ENCODE results near the gene ZC3H8. TPM values are rescaled to one million over a fixed set of nuclear protein-coding genes. Genes with fewer than 3 reads are reported as not detected.
"Not testable (repeated sequence)": the region's sequence is repeated elsewhere in the genome, so short reads cannot be mapped to it uniquely, and the experiment has no call there.

Gene ZC3H8
- total and polyA plus RNA-seq, 2 donors, result 5.4 to 26.3 TPM

GRCh38 chr2:112244854-112245253 is 10.0 kb downstream of the ZC3H8 start:
- WGBS, result 93% methylated on average over 1 of the region's 1 CpG
- no peak overlapping the region for H3K27ac ChIP-seq (ENCODE audit: low read depth)
- H3K36me3 ChIP-seq (ENCODE audit: insufficient read depth), result peaks cover 2% of the 10 kb centered on the region
- DNase-seq (ENCODE audit: extremely low spot score), result no peak
- H3K4me3 ChIP-seq (ENCODE audit: low read depth, low read length), result no peak overlapping the region
- H3K4me1 ChIP-seq (ENCODE audit: insufficient read depth), result no peaks in the 10 kb centered on the region

- Histone ChIP-seq H3K27ac (ENCODE audit: low read depth) (no peak overlapping the region), H3K4me1 (ENCODE audit: insufficient read depth) (no peaks in the 10 kb centered on the region), H3K36me3 (ENCODE audit: insufficient read depth) (peaks cover 2% of the 10 kb centered on the region), H3K4me3 (ENCODE audit: low read depth, low read length) (no peak overlapping the region)
- no peak for DNase-seq (ENCODE audit: extremely low spot score)
- 94% methylated on average over 4 of the region's 4 CpGs for WGBS
These were observed 11.6 kb downstream of the ZC3H8 start for GRCh38 chr2:112243233-112243632.

GRCh38 chr2:112242384-112242783 is 12.5 kb downstream of the ZC3H8 start:
- WGBS, result 89% methylated on average over 3 of the region's 3 CpGs
- Histone ChIP-seq H3K36me3 (ENCODE audit: insufficient read depth) (peaks cover 2% of the 10 kb centered on the region), H3K27ac (ENCODE audit: low read depth) (no peak overlapping the region), H3K4me3 (ENCODE audit: low read depth, low read length) (no peak overlapping the region), H3K4me1 (ENCODE audit: insufficient read depth) (no peaks in the 10 kb centered on the region)
- no peak for DNase-seq (ENCODE audit: extremely low spot score)

- Histone ChIP-seq H3K27ac (ENCODE audit: low read depth) (no peak overlapping the region), H3K4me1 (ENCODE audit: insufficient read depth) (no peaks in the 10 kb centered on the region), H3K4me3 (ENCODE audit: low read depth, low read length) (no peak overlapping the region), H3K36me3 (ENCODE audit: insufficient read depth) (peaks cover 2% of the 10 kb centered on the region)
- WGBS, result 86% methylated on average over 1 of the region's 1 CpG
- no peak for DNase-seq (ENCODE audit: extremely low spot score)
These were observed 15.0 kb downstream of the ZC3H8 start for GRCh38 chr2:112239862-112240261.

- no peaks in the 10 kb centered on the region for H3K36me3 ChIP-seq (ENCODE audit: insufficient read depth)
- H3K27ac ChIP-seq (ENCODE audit: low read depth), result no peak overlapping the region
- DNase-seq (ENCODE audit: extremely low spot score), result no peak
- WGBS, result 95% methylated on average over 3 of the region's 3 CpGs
- no peak overlapping the region for H3K4me3 ChIP-seq (ENCODE audit: low read depth, low read length)
- H3K4me1 ChIP-seq (ENCODE audit: insufficient read depth), result no peaks in the 10 kb centered on the region
These were observed 24.5 kb downstream of the ZC3H8 start for GRCh38 chr2:112230371-112230770.

GRCh38 chr2:112229348-112229747 is 25.5 kb downstream of the ZC3H8 start:
- DNase-seq (ENCODE audit: extremely low spot score), result no peak
- H3K27ac ChIP-seq (ENCODE audit: low read depth), result no peak overlapping the region
- H3K36me3 ChIP-seq (ENCODE audit: insufficient read depth), result no peaks in the 10 kb centered on the region
- no peaks in the 10 kb centered on the region for H3K4me1 ChIP-seq (ENCODE audit: insufficient read depth)
- H3K4me3 ChIP-seq (ENCODE audit: low read depth, low read length), result no peak overlapping the region

- H3K4me3 ChIP-seq (ENCODE audit: low read depth, low read length), result no peak overlapping the region
- H3K36me3 ChIP-seq (ENCODE audit: insufficient read depth), result no peaks in the 10 kb centered on the region
- H3K4me1 ChIP-seq (ENCODE audit: insufficient read depth), result no peaks in the 10 kb centered on the region
- DNase-seq (ENCODE audit: extremely low spot score), result no peak
- H3K27ac ChIP-seq (ENCODE audit: low read depth), result no peak overlapping the region
- over 99% methylated on average over 3 of the region's 3 CpGs for WGBS
These were observed 34.0 kb downstream of the ZC3H8 start for GRCh38 chr2:112220831-112221230.

GRCh38 chr2:112220186-112220585 is 34.7 kb downstream of the ZC3H8 start:
- Histone ChIP-seq H3K4me3 (ENCODE audit: low read depth, low read length) (no peak overlapping the region), H3K4me1 (ENCODE audit: insufficient read depth) (no peaks in the 10 kb centered on the region), H3K27ac (ENCODE audit: low read depth) (no peak overlapping the region), H3K36me3 (ENCODE audit: insufficient read depth) (no peaks in the 10 kb centered on the region)
- over 99% methylated on average over 3 of the region's 3 CpGs for WGBS
- DNase-seq (ENCODE audit: extremely low spot score), result no peak

- Histone ChIP-seq H3K4me1 (ENCODE audit: insufficient read depth) (no peaks in the 10 kb centered on the region), H3K4me3 (ENCODE audit: low read depth, low read length) (no peak overlapping the region), H3K36me3 (ENCODE audit: insufficient read depth) (peaks cover 1% of the 10 kb centered on the region), H3K27ac (ENCODE audit: low read depth) (no peak overlapping the region)
- DNase-seq (ENCODE audit: extremely low spot score), result no peak
These were observed 37.0 kb downstream of the ZC3H8 start for GRCh38 chr2:112217854-112218253.

- H3K36me3 ChIP-seq (ENCODE audit: insufficient read depth), result peaks cover 1% of the 10 kb centered on the region
- H3K27ac ChIP-seq (ENCODE audit: low read depth), result no peak overlapping the region
- H3K4me1 ChIP-seq (ENCODE audit: insufficient read depth), result no peaks in the 10 kb centered on the region
- H3K4me3 ChIP-seq (ENCODE audit: low read depth, low read length), result no peak overlapping the region
- DNase-seq (ENCODE audit: extremely low spot score), result no peak
- 86% methylated on average over 3 of the region's 3 CpGs for WGBS
These were observed 38.7 kb downstream of the ZC3H8 start for GRCh38 chr2:112216167-112216566.

GRCh38 chr2:112207905-112208304 is 46.9 kb downstream of the ZC3H8 start:
- H3K27ac ChIP-seq (ENCODE audit: low read depth); DNase-seq (ENCODE audit: extremely low spot score); H3K4me3 ChIP-seq (ENCODE audit: low read depth, low read length); H3K36me3 ChIP-seq (ENCODE audit: insufficient read depth); H3K4me1 ChIP-seq (ENCODE audit: insufficient read depth): not testable (repeated sequence)
- WGBS, result 82% methylated on average over 3 of the region's 3 CpGs

- H3K4me3 ChIP-seq (ENCODE audit: low read depth, low read length), result no peak overlapping the region
- 97% methylated on average over 2 of the region's 2 CpGs for WGBS
- DNase-seq (ENCODE audit: extremely low spot score), result no peak
- no peaks in the 10 kb centered on the region for H3K4me1 ChIP-seq (ENCODE audit: insufficient read depth)
- H3K36me3 ChIP-seq (ENCODE audit: insufficient read depth), result no peaks in the 10 kb centered on the region
- H3K27ac ChIP-seq (ENCODE audit: low read depth), result no peak overlapping the region
These were observed 50.4 kb downstream of the ZC3H8 start for GRCh38 chr2:112204411-112204810.

GRCh38 chr2:112201696-112202430 is 53.0 kb downstream of the ZC3H8 start:
- 61% methylated on average over 3 of the region's 3 CpGs for WGBS
- H3K36me3 ChIP-seq (ENCODE audit: insufficient read depth), result no peaks in the 10 kb centered on the region
- no peak overlapping the region for H3K27ac ChIP-seq (ENCODE audit: low read depth)
- no peak overlapping the region for H3K4me3 ChIP-seq (ENCODE audit: low read depth, low read length)
- no peak for DNase-seq (ENCODE audit: extremely low spot score)
- H3K4me1 ChIP-seq (ENCODE audit: insufficient read depth), result no peaks in the 10 kb centered on the region

GRCh38 chr2:112199188-112199587 is 55.7 kb downstream of the ZC3H8 start:
- no peak for DNase-seq (ENCODE audit: extremely low spot score)
- WGBS, result 80% methylated on average over 3 of the region's 3 CpGs

GRCh38 chr2:112198780-112199179 is 56.1 kb downstream of the ZC3H8 start:
- Histone ChIP-seq H3K4me3 (ENCODE audit: low read depth, low read length) (no peak overlapping the region), H3K27ac (ENCODE audit: low read depth) (no peak overlapping the region)
- DNase-seq (ENCODE audit: extremely low spot score), result no peak

More at GRCh38 chr2:112199188-112199587, 55.7 kb downstream of the ZC3H8 start:
- no peaks in the 10 kb centered on the region for H3K36me3 ChIP-seq (ENCODE audit: insufficient read depth)
- H3K4me1 ChIP-seq (ENCODE audit: insufficient read depth), result no peaks in the 10 kb centered on the region
- H3K4me3 ChIP-seq (ENCODE audit: low read depth, low read length), result no peak overlapping the region
- H3K27ac ChIP-seq (ENCODE audit: low read depth), result no peak overlapping the region

More at GRCh38 chr2:112198780-112199179, 56.1 kb downstream of the ZC3H8 start:
- H3K36me3 ChIP-seq (ENCODE audit: insufficient read depth), result no peaks in the 10 kb centered on the region
- H3K4me1 ChIP-seq (ENCODE audit: insufficient read depth), result no peaks in the 10 kb centered on the region

Data from urinary bladder (tissue), 4 donors.